Astrocyte (in vitro differentiated cells and primary cell): ENCODE data around the gene POU5F2. TPM values are rescaled to one million over a fixed set of nuclear protein-coding genes. Genes with fewer than 3 reads are reported as not detected.

Experiments used
- DNase-seq: peaks from one replicate; pipeline ENCODE4 v3.0.0-alpha.2; 2010; ENCODE audit warnings: low read depth
- FAIRE-seq: peaks from 2 replicates; lab custom pipeline; 2011; peaks lifted over from hg19 to GRCh38; lab: Jason Lieb, UNC
- H2AFZ ChIP-seq: 2 replicates; pipeline ENCODE4 v1.6.0; 2012; ENCODE audit warnings: low read depth, low read length, inconsistent platforms
- H3K27ac ChIP-seq: 2 replicates; pipeline ENCODE4 v1.5.1; 2011; ENCODE audit warnings: low read depth, low read length, inconsistent platforms
- H3K27me3 ChIP-seq: 2 replicates; pipeline ENCODE4 v1.6.0; 2011; ENCODE audit warnings: low read length, inconsistent platforms; ENCODE audit not compliant: insufficient read depth
- H3K36me3 ChIP-seq: 2 replicates; pipeline ENCODE4 v1.5.1; 2011; ENCODE audit warnings: low read length, inconsistent platforms; ENCODE audit not compliant: insufficient read depth
- H3K4me1 ChIP-seq: 2 replicates; pipeline ENCODE4 v1.5.1; 2011; ENCODE audit warnings: low read length, inconsistent platforms; ENCODE audit not compliant: insufficient read depth
- H3K4me2 ChIP-seq: 2 replicates; pipeline ENCODE4 v1.6.0; 2012; ENCODE audit warnings: low read length, inconsistent platforms
- H3K4me3 ChIP-seq: 2 replicates; pipeline ENCODE4 v1.5.1; 2011; ENCODE audit warnings: low read depth, mild to moderate bottlenecking, low read length, inconsistent platforms; ENCODE audit not compliant: insufficient read depth
- H3K79me2 ChIP-seq: 2 replicates; pipeline ENCODE4 v1.6.0; 2012; ENCODE audit warnings: mild to moderate bottlenecking, low read length, inconsistent platforms; ENCODE audit not compliant: insufficient read depth
- H3K9ac ChIP-seq: 2 replicates; pipeline ENCODE4 v1.6.0; 2012; ENCODE audit warnings: mild to moderate bottlenecking, low read length, inconsistent platforms
- H3K9me3 ChIP-seq: 2 replicates; pipeline ENCODE4 v1.5.1; 2012; ENCODE audit warnings: low read depth, mild to moderate bottlenecking, low read length, inconsistent platforms; ENCODE audit not compliant: insufficient read depth
- H4K20me1 ChIP-seq: 2 replicates; pipeline ENCODE4 v1.6.0; 2012; ENCODE audit warnings: low read length, inconsistent platforms; ENCODE audit not compliant: insufficient read depth
- H3K27ac Mint-ChIP-seq: one replicate; pipeline ENCODE4 v1.8.0; 2021; ENCODE audit warnings: mild to moderate bottlenecking, mixed read lengths; ENCODE audit not compliant: unreplicated experiment
- H3K27me3 Mint-ChIP-seq: one replicate; pipeline ENCODE4 v1.8.0; 2021; ENCODE audit warnings: low read depth, mixed read lengths; ENCODE audit not compliant: unreplicated experiment
- H3K36me3 Mint-ChIP-seq: one replicate; pipeline ENCODE4 v1.8.0; 2021; ENCODE audit warnings: low read depth, mixed read lengths; ENCODE audit not compliant: unreplicated experiment
- H3K4me1 Mint-ChIP-seq: one replicate; pipeline ENCODE4 v1.8.0; 2021; ENCODE audit warnings: low read depth, mixed read lengths; ENCODE audit not compliant: unreplicated experiment
- H3K4me3 Mint-ChIP-seq: one replicate; pipeline ENCODE4 v1.8.0; 2021; ENCODE audit warnings: mild to moderate bottlenecking, moderate library complexity, mixed read lengths; ENCODE audit not compliant: unreplicated experiment
- H3K9me3 Mint-ChIP-seq: one replicate; pipeline ENCODE4 v1.8.0; 2021; ENCODE audit warnings: mild to moderate bottlenecking, mixed read lengths; ENCODE audit not compliant: unreplicated experiment
- CTCF ChIP-seq: IDR thresholded peaks from 2 replicates; pipeline ENCODE4 v1.5.1; 2011; ENCODE audit warnings: low read depth, mild to moderate bottlenecking, inconsistent platforms, low read length, moderate library complexity; ENCODE audit not compliant: insufficient read depth
- EZH2 ChIP-seq: IDR thresholded peaks from 2 replicates; pipeline ENCODE4 v1.6.1; 2012; ENCODE audit warnings: mild to moderate bottlenecking, low read length, inconsistent platforms; ENCODE audit not compliant: insufficient read depth
- total RNA-seq: library from RNA; stranded (reverse); gene quantifications from 2 replicates; pipeline ENCODE4 v1.2.1, GENCODE V29; 2021

Gene POU5F2
- total RNA-seq, 1 donor from 2014 or later: 0.54 TPM

GRCh38 chr5:93782978-93783377, 41.6 kb upstream of the POU5F2 start:
- Histone ChIP-seq H3K36me3 (no peaks in the 10 kb centered on the region), H3K79me2 (no peaks in the 10 kb centered on the region), H4K20me1 (no peaks in the 10 kb centered on the region), H3K4me3 (no peak overlapping the region), H3K27ac (no peak overlapping the region), H3K4me1 (no peaks in the 10 kb centered on the region), H3K9ac (no peak overlapping the region), H3K27me3 (no peaks in the 10 kb centered on the region), H2AFZ (no peak overlapping the region), H3K9me3 (no peaks in the 10 kb centered on the region), H3K4me2 (no peak overlapping the region)
- no peak overlapping the region for H3K27ac Mint-ChIP-seq
- no peaks in the 10 kb centered on the region for H3K9me3 Mint-ChIP-seq
- H3K4me1 Mint-ChIP-seq: no peaks in the 10 kb centered on the region
- TF ChIP-seq CTCF (no peak), EZH2 (no peak)
- no peaks in the 10 kb centered on the region for H3K36me3 Mint-ChIP-seq
- FAIRE-seq: no peak
- H3K27me3 Mint-ChIP-seq: no peaks in the 10 kb centered on the region
- DNase-seq: peak; percentile 40
- no peak overlapping the region for H3K4me3 Mint-ChIP-seq

GRCh38 chr5:93777620-93778019, 36.2 kb upstream of the POU5F2 start:
- Mint-ChIP-seq H3K36me3 (peaks cover 3% of the 10 kb centered on the region), H3K9me3 (no peaks in the 10 kb centered on the region), H3K4me3 (no peak overlapping the region), H3K4me1 (no peaks in the 10 kb centered on the region), H3K27me3 (no peaks in the 10 kb centered on the region), H3K27ac (no peak overlapping the region)
- Histone ChIP-seq H3K27ac (no peak overlapping the region), H4K20me1 (no peaks in the 10 kb centered on the region), H3K9me3 (no peaks in the 10 kb centered on the region), H3K27me3 (no peaks in the 10 kb centered on the region), H3K4me3 (no peak overlapping the region), H3K9ac (no peak overlapping the region), H3K79me2 (no peaks in the 10 kb centered on the region), H3K4me2 (no peak overlapping the region), H2AFZ (no peak overlapping the region), H3K4me1 (no peaks in the 10 kb centered on the region), H3K36me3 (no peaks in the 10 kb centered on the region)
- no peak for DNase-seq
- TF ChIP-seq EZH2 (no peak), CTCF (no peak)
- no peak for FAIRE-seq

GRCh38 chr5:93756372-93756771, 15.0 kb upstream of the POU5F2 start:
- Histone ChIP-seq H2AFZ (no peak overlapping the region), H4K20me1 (no peaks in the 10 kb centered on the region), H3K4me3 (no peak overlapping the region), H3K9me3 (no peaks in the 10 kb centered on the region), H3K79me2 (no peaks in the 10 kb centered on the region), H3K4me1 (no peaks in the 10 kb centered on the region), H3K9ac (no peak overlapping the region), H3K27me3 (no peaks in the 10 kb centered on the region), H3K4me2 (no peak overlapping the region), H3K27ac (no peak overlapping the region), H3K36me3 (no peaks in the 10 kb centered on the region)
- peaks cover 5% of the 10 kb centered on the region for H3K4me1 Mint-ChIP-seq
- no peaks in the 10 kb centered on the region for H3K27me3 Mint-ChIP-seq
- FAIRE-seq (no peak), DNase-seq (no peak)
- H3K36me3 Mint-ChIP-seq: peaks cover 9% of the 10 kb centered on the region
- peaks cover 24% of the 10 kb centered on the region for H3K9me3 Mint-ChIP-seq
- H3K27ac Mint-ChIP-seq: no peak overlapping the region
- no peak overlapping the region for H3K4me3 Mint-ChIP-seq
- TF ChIP-seq CTCF (no peak), EZH2 (no peak)
